ENCODE results near the gene APBA3. TPM values are rescaled to one million over a fixed set of nuclear protein-coding genes. Genes with fewer than 3 reads are reported as not detected.

Gene APBA3
- total and polyA plus RNA-seq, 2 donors (not counting 1 experiment from before 2014, with no cell fraction given) = 2.7 to 22.3 TPM

DNA sequence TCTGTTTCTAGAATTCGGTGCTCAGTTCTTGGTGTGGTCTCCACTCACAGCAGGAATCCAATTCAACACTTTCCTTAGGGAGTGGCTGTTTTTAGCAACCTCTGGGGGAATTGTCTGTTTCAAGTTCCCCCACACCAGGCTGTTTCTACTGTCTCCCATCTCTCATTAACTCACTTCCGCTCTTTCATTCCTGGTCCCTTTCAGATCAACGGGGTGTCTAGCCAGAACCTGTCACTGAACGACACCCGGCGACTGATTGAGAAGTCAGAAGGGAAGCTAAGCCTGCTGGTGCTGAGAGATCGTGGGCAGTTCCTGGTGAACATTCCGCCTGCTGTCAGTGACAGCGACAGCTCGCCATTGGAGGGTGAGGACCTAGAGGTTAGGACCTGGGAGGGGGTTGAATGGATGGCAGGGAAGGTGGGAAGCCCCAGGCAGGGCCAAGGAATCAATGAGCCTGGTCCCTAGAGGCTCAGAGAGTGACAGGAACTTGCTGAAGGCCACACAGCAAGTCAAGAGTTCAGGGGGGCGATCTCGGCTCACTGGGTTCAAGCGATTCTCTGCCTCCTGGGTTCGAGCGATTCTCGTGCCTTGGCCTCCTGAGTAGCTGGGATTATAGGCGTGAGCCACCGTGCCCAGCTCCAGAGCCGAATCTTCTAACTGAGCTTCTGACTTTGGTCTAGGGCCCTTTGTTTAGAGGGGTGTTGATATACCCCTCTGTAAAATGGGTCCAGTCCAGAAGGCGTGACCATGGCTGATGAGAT, 27.8 kb downstream of the APBA3 start:
- Histone ChIP-seq H3K27ac (ENCODE audit: insufficient read depth, low read length) (no peak overlapping the region), H3K9ac (ENCODE audit: insufficient read depth, low read length) (no peak overlapping the region), H3K4me1 (ENCODE audit: control insufficient read depth, extremely low read depth, insufficient read depth, low read length) (no peaks in the 10 kb centered on the region), H3K79me2 (ENCODE audit: control insufficient read depth, insufficient read depth, low read length) (no peaks in the 10 kb centered on the region), H3K4me3 (replicated peaks in 1 of 4; ENCODE audit: control extremely low read depth in 1 of 4, insufficient read depth in 1 of 4, low read depth in 3 of 4, low read length in 4 of 4) (no peak overlapping the region), H4K20me1 (ENCODE audit: control insufficient read depth, extremely low read depth, insufficient read depth, low read length) (no peaks in the 10 kb centered on the region), H3K36me3 (ENCODE audit: control insufficient read depth, insufficient read depth, low read length) (no peaks in the 10 kb centered on the region), H2AFZ (ENCODE audit: low read length) (no peak overlapping the region), H3K9me3 (ENCODE audit: control insufficient read depth, insufficient read depth, low read depth, low read length) (no peaks in the 10 kb centered on the region), H3K27me3 (ENCODE audit: control insufficient read depth, insufficient read depth, low read length) (no peaks in the 10 kb centered on the region), H3K4me2 (ENCODE audit: extremely low read depth, insufficient read depth, low read length) (no peak overlapping the region)
- no peak for DNase-seq (ENCODE audit: low read depth in 2 of 2)
- TF ChIP-seq CTCF (conservative IDR thresholded peaks at IDR 0.05 in 1 of 2, IDR thresholded peaks at IDR 0.05 in 1 of 2; ENCODE audit: low read depth in 1 of 2, low read length in 2 of 2) (no peak), EZH2 (IDR thresholded peaks at IDR 0.05; ENCODE audit: low read length, missing control alignments) (no peak)

GRCh38 chr19:3732108-3732507, 29.4 kb downstream of the APBA3 start:
- H3K27me3 ChIP-seq (ENCODE audit: control insufficient read depth, insufficient read depth, low read length) = no peaks in the 10 kb centered on the region
- H3K9ac ChIP-seq (ENCODE audit: insufficient read depth, low read length) = no peak overlapping the region
- H3K4me2 ChIP-seq (ENCODE audit: extremely low read depth, insufficient read depth, low read length) = no peak overlapping the region
- H2AFZ ChIP-seq (ENCODE audit: low read length) = no peak overlapping the region
- H4K20me1 ChIP-seq (ENCODE audit: control insufficient read depth, extremely low read depth, insufficient read depth, low read length) = no peaks in the 10 kb centered on the region
- H3K9me3 ChIP-seq (ENCODE audit: control insufficient read depth, insufficient read depth, low read depth, low read length) = no peaks in the 10 kb centered on the region
- H3K4me1 ChIP-seq (ENCODE audit: control insufficient read depth, extremely low read depth, insufficient read depth, low read length) = no peaks in the 10 kb centered on the region
- TF ChIP-seq EZH2 (IDR thresholded peaks at IDR 0.05; ENCODE audit: low read length, missing control alignments) = no peak
- no peak for TF ChIP-seq CTCF (conservative IDR thresholded peaks at IDR 0.05 in 1 of 2, IDR thresholded peaks at IDR 0.05 in 1 of 2; ENCODE audit: low read depth in 1 of 2, low read length in 2 of 2)
- H3K27ac ChIP-seq (ENCODE audit: insufficient read depth, low read length) = no peak overlapping the region
- no peaks in the 10 kb centered on the region for H3K79me2 ChIP-seq (ENCODE audit: control insufficient read depth, insufficient read depth, low read length)
- no peak overlapping the region for H3K4me3 ChIP-seq (replicated peaks in 1 of 4; ENCODE audit: control extremely low read depth in 1 of 4, insufficient read depth in 1 of 4, low read depth in 3 of 4, low read length in 4 of 4)
- no peak for DNase-seq (ENCODE audit: low read depth in 2 of 2)
- no peaks in the 10 kb centered on the region for H3K36me3 ChIP-seq (ENCODE audit: control insufficient read depth, insufficient read depth, low read length)

- H3K27me3 ChIP-seq (ENCODE audit: control insufficient read depth, insufficient read depth, low read length) = peaks cover 2% of the 10 kb centered on the region
- TF ChIP-seq CTCF (conservative IDR thresholded peaks at IDR 0.05 in 1 of 2, IDR thresholded peaks at IDR 0.05 in 1 of 2; ENCODE audit: low read depth in 1 of 2, low read length in 2 of 2) (no peak), EZH2 (IDR thresholded peaks at IDR 0.05; ENCODE audit: low read length, missing control alignments) (no peak)
- DNase-seq (ENCODE audit: low read depth in 2 of 2) = no peak
These were observed 31.0 kb downstream of the APBA3 start for GRCh38 chr19:3730457-3730958.

More at GRCh38 chr19:3730457-3730958, 31.0 kb downstream of the APBA3 start:
- no peak overlapping the region for H3K27ac ChIP-seq (ENCODE audit: insufficient read depth, low read length)
- H3K79me2 ChIP-seq (ENCODE audit: control insufficient read depth, insufficient read depth, low read length) = no peaks in the 10 kb centered on the region
- H3K4me2 ChIP-seq (ENCODE audit: extremely low read depth, insufficient read depth, low read length) = no peak overlapping the region
- H3K9me3 ChIP-seq (ENCODE audit: control insufficient read depth, insufficient read depth, low read depth, low read length) = no peaks in the 10 kb centered on the region
- H3K9ac ChIP-seq (ENCODE audit: insufficient read depth, low read length) = no peak overlapping the region
- no peak overlapping the region for H3K4me3 ChIP-seq (replicated peaks in 1 of 4; ENCODE audit: control extremely low read depth in 1 of 4, insufficient read depth in 1 of 4, low read depth in 3 of 4, low read length in 4 of 4)
- H3K36me3 ChIP-seq (ENCODE audit: control insufficient read depth, insufficient read depth, low read length) = no peaks in the 10 kb centered on the region
- no peaks in the 10 kb centered on the region for H4K20me1 ChIP-seq (ENCODE audit: control insufficient read depth, extremely low read depth, insufficient read depth, low read length)
- no peaks in the 10 kb centered on the region for H3K4me1 ChIP-seq (ENCODE audit: control insufficient read depth, extremely low read depth, insufficient read depth, low read length)
- H2AFZ ChIP-seq (ENCODE audit: low read length) = no peak overlapping the region
